NCI-H2196 treated with DMSO at 0.1 percent for 48 hours (cell line): ENCODE data around the gene SLC35F2.
"Not testable (repeated sequence)": the region's sequence is repeated elsewhere in the genome, so short reads cannot be mapped to it uniquely, and the experiment has no call there.

Experiments
- DNase-seq: peaks from one replicate; lab custom pipeline; 2025; ENCODE audit not compliant: unreplicated experiment; lab: John Stamatoyannopoulos, UW

SLC35F2 gene, protein sequence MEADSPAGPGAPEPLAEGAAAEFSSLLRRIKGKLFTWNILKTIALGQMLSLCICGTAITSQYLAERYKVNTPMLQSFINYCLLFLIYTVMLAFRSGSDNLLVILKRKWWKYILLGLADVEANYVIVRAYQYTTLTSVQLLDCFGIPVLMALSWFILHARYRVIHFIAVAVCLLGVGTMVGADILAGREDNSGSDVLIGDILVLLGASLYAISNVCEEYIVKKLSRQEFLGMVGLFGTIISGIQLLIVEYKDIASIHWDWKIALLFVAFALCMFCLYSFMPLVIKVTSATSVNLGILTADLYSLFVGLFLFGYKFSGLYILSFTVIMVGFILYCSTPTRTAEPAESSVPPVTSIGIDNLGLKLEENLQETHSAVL

DNA sequence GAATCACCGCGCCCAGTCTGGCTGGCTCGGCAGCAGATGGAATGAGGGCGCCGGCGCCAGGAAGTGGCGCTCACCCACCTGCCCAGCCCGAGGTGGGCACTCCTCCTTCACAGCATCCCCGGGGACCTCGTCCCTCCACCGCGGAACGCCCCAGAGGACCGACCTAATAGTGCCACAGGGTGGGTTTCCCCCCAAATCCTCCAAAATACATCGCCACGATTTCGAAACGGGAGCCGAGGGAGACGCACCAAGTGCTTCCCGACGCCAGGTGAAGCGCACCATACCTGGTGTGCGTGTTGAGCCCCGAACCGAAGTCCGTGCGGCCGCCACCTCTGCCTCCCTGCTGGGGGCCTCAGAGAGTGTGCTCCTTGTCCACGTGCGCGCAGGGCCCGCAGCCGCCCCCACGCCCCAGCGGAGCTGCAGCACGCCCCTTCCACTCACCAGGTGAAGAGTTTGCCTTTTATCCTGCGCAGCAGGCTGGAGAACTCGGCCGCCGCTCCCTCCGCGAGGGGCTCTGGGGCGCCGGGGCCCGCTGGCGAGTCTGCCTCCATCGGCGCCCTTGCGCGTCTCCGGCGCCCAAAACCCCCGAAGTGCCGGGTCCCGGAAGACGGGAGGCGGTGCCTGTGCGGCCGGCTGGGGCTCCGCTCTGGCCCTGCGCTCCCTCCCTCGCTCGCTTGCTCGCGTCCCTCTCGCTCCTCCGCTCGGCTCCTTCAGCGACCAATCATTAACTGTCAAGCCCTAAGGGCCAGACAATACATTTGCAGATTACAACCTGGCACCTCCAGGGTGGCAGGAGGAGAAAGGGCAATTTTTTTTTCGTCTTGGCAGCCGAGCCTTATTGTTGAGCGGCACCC, at the start of gene SLC35F2:
TSS of gene SLC35F2 (minus strand) at position 571 of the 854 bp plus-strand sequence. CDS start at position 551, 20 bp downstream.
- peak; percentile 61 for DNase-seq

DNA sequence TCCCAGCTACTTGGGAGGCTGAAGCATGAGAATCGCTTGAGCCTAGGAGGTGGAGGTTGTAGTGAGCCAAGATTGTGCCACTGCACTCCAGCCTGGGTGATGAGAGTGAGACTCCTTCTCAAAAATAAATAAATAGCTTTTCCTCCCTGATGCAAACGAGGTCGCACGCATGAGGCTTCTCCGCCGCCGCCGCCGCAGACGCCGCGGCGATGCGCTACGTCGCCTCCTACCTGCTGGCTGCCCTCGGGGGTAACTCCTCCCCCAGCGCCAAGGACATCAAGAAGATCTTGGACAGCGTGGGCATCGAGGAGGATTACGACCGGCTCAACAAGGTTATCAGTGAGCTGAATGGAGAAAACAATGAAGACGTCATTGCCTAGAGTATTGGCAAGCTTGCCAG, 49.6 kb upstream of the SLC35F2 start:
- no peak for DNase-seq

DNA sequence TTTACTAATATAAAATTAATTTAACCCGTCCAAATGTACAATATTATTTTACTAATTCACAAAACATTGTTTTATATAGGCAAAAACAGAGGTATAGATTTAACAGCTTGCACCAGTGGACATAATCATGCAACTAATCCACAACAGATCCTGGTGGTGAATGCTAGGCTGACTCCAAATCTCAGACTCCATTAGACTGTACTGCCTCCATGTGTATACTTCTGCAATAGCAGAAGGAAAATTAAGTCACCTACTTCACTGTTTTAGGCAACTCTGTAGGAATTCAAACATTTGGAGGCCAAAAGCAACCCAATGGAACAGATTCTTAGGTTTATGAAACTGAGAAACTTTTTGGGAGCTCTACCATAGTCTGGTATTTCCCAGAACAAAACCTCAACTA, 39.7 kb upstream of the SLC35F2 start:
- DNase-seq = peak; percentile 17

DNA sequence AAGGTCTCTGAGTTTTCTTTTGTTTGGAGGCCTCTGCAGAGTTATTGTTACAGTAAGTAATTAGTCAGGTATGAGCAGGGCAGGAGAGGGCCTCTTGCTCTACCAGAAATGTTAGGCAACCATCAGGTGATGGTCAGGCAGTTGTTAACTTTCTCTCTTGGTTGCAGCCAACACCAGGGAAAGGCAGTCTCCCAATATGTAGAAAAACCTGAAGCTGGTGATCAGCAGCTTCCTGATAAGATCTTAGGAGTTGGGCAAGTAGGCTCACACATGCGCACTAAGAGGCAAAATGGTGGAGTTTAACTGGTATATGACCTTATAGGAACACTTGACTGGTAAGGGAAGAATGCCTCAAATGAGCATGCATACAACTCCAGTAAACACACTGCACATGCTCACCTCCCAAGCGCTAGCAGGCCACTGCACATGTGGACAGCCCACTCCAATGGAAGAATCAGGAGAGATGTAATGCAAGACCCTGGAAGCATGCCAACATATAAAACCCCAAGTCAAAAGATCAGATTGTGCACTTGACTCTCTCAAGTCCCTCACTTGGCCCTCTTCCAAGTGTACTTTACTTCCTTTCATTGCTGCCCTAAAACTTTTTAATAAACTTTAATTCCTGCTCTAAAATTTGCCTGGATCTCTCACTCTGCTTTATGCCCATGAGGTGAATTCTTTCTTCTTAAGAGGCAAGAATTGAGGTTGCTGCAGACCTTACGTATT, 23.7 kb upstream of the SLC35F2 start:
- DNase-seq = no peak

DNA sequence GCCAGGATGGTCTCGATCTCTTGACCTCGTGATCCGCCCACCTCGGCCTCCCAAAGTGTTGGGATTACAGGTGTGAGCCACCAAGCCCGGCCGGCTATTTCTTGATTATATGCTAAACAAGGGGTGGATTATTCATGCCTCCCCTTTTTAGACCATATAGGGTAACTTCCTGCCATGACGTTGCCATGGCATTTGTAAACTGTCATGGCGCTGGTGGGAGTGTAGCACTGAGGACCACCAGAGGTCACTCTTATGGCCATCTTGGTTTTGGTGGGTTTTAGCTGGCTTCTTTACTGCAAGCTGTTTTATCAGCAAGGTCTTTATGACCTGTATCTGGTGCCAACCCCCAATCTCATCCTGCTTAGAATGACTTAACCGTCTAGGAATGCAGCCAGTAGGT, 22.9 kb upstream of the SLC35F2 start:
- not testable (repeated sequence) for DNase-seq

DNA sequence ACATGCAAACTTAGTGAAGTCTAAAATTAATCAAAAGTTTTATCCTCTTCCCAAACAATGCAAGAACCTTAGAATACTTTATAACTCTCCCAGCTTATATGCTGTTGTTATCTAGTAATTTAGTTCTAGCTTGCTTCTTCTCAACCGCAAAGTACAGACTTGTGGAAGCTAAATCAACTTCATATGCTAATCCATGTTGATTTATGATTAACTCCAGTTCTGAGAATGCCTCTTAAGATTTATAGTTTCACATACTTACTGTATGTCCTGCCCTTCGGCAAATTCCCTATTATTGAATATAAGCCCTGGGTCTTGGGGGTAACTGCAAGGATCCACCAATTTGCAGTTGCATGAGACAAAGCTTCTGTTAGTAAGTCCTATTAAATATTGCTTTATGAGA, 17.6 kb upstream of the SLC35F2 start:
- DNase-seq = no peak

DNA sequence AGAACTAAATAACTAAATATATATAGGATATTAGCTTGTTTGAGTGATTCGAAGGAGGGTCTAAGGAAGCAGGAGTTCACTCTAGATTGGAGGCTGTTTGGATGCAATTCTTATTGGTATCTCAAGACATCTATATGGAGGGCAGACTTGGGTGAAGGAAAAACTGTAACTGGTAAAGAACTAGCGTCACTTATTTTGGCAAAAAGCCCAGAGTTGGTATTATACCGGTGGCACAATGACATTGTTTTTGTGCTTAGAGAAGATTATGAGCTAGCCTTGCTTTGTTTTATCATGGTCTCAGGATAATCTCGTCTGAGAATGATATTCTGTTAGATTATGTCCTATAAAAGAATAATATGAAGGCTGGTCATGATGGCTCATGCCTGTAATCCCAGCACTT, 6.0 kb upstream of the SLC35F2 start:
- DNase-seq = no peak

DNA sequence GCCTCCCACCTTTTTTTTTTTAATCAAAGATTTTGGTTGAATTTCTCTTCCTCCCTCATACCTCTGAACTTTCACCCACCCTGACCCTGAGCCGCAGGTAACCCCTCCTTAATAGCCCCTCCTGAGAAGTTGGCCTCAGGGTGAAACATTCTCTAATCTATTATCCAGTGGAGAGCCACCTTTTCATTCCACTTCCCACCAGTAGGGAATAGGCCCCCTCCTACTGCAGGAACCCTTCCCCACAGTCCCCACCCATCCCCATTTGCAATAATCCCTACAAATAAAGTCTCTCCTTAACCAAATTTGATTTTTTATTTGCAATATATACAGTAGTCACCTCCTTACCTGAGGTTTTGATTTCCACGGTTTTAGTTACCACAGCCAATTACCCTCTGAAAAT, 2.1 kb upstream of the SLC35F2 start:
- DNase-seq = no peak

DNA sequence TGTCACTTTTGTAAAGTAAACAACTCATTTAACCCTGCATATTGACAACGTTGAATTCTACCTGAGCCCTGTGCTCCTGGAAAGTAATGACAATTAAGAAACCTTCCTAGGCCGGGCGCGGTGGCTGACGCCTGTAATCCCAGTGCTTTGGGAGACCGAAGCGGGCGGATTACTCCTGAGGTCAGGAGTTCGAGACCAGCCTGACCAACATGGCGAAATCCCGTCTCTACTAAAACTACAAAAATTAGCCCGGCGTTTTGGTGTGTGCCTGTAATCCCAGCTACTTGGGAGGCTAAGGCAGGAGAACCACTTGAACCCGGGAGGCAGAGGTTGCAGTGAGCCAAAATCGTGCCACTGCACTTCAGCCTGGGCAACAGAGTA, 1.6 kb upstream of the SLC35F2 start:
- not testable (repeated sequence) for DNase-seq

DNA sequence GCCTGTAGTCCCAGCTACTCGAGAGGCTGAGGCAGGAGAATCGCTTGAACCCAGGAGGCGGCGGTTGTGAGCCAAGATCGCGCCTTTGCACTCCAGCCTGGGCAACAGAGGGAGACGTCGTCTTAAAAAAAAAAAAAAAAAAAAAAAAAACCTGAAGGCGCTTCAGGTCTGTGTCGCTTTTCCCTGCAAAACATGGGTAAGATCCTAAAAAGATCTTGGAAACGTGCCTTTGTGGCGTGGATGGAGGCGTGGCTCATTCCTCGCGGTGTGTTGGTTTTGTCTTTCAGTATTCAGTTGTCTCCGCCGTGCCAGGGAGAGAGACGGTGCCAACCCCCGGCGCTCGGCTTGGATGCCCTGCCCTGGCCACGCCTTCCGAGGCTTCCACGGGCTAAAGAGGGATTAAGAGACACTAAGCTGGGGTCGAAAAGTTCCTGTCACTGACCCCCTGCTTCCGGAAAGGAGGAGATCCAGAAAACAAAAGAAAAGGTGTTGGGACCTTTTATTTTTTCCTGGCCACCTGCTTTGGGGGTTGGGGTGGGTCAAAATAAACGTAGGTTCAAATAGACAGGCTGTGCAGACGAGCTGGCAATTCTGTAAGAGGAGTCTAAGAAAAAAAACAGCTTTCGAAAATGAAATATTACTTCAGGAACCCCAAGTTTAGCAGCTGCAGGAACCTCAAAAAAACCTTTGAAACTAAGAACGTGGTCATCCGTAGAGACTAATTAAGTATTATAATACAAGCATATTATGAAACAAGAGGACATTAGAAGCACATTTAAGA, 1.1 kb upstream of the SLC35F2 start:
- peak; percentile 15 for DNase-seq

DNA sequence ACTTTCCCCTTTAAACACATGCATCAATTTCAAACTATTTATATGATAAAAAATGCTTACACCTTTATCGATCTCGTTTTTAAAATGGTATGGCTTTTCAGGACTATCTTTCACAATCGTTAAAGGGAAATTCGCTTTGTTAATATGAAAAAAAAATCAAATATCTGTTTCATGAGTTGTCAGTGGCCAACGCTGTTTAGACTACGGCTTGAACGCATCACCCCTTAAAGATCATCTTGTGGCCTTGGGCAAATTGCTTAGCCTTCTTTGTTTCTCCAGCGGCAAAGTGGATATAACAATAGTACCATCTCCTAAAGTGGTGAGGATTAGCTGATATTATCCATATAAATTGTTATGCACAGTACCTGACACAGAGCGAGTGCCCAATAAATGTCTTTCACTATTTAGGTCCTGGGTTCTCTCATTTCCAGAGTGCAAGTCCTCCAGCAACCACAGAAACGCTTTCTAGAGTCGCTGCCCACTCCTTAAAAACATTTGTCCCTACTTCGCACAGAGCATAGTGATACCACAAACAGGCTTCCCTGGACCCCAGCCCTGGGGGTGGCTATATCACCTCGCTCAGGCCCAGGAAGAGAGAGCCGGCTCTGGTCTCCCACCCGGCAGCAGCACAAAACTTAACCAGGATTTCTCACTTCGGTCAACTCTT, 904 bp downstream of the SLC35F2 start:
- no peak for DNase-seq

DNA sequence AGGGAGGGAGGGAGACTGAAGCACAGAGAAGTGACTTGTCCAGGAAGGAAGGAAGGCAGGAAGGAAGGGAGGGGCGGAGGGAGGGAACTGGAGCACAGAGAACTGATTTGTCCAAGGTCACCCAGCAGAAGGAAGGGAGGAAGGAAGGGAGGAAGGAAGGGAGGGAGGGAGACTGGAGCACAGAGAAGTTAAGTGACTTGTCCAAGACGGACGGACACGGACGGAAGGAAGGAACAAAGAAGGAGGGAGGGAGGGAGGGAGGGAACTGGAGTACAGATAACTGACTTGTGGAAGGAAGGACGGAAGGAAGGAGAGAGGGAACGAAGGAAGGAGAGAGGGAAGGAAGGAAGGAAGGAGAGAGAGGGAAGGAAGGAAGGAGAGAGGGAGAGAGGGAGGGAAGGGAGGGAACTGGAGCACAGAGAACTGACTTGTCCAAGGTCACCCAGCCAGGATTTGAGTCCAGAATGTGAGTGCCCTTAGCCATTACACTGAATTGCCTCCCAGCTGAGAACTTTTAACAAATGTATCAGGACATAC, 1.5 kb downstream of the SLC35F2 start:
- no peak for DNase-seq

DNA sequence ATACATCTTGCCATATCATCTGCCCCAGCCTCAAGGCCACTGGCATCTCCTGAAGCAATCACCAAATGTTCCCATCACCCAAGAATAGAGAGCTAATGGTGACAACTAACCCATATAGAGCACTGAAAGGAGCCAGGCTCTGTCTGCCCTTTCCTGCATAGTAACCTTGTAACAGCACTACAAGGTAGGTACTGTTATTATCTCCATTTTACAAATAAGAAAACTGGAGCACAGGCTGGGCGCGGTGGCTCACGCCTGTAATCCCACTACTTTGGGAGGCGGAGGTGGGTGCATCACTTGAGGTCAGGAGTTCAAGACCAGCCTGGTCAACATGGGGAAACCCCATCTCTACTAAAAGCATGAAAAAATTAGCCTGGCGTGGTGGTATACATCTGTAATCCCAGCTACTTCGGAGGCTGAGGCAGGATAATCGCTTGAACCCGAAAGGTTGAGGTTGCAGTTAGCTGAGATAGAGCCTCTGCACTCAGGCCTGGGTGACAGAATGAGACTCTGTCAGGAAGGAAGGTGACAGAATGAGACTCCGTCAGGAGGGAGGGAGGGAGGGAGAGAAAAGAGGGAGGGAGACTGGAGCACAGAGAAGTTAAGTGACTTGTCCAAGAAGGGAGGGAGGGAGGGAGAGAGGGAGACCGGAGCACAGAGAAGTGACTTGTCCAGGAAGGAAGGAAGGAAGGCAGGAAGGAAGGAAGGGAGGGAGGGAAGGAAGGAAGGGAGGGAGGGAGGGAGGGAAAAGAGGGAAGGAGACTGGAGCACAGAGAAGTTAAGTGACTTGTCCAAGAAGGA, 2.2 kb downstream of the SLC35F2 start:
- no peak for DNase-seq

DNA sequence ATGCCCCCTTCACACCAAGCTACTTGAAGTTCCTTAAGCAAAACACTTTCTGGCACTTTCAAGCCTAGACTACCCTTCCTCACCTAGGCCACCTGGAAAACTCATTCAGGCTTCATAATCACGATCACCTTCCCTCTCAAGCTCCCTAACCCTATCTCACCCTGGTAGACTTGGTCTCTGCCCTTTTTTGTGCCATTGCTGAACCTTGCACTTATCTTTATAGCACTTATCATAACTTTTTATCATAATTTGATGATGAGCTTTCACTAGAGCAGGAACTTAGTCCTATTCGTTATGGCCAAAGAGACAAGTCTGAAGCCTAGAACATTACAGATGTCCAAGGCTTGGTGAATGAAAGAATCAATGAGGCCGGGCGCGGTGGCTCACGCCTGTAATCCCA, 5.5 kb downstream of the SLC35F2 start:
- no peak for DNase-seq

DNA sequence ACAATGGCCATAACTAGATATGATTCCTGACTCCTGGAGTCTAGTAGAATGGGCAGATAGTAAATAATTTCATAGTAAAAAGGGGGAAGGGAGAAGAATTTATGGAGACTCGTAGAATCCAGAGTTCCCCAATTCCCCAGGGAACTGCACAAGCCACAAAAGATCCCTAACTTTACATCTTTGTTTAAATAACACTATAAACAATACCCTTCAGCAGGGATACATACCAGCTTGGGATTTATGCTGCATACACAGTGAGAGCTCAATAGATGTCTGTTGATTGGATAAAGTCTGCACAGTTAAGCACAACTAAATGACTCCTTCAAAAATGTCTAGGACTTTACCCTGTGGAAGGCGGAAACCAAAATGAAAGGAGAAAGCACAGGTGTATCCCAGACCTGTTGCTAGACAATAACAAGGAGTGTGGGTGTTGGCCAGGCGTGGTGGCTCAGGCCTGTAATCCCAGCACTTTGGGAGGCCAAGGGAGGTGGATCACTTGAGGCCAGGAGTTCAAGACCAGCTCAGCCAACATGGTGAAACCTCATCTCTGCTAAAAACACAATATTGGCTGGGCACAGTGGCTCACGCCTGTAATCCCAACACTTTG, 6.8 kb downstream of the SLC35F2 start:
- DNase-seq = no peak

DNA sequence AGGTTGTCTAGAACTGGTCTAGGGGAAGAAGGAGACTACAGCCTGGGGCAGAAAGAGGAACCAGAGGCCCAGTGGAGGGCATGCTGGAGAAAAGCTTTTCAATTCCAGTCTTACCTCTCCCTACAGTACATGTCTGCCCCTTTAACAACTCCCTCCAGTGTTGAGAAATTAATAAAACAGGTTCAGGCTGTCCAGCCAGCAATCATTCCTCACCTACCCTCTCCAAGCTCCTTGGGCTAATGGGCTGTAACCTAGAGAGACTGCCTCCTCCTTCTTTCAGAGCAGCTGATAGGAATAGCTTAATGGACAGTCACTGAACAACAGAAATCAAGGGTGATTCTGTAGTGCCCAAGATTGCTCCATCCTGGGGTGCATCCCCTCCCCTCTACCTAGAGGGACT, 8.8 kb downstream of the SLC35F2 start:
- DNase-seq = no peak

DNA sequence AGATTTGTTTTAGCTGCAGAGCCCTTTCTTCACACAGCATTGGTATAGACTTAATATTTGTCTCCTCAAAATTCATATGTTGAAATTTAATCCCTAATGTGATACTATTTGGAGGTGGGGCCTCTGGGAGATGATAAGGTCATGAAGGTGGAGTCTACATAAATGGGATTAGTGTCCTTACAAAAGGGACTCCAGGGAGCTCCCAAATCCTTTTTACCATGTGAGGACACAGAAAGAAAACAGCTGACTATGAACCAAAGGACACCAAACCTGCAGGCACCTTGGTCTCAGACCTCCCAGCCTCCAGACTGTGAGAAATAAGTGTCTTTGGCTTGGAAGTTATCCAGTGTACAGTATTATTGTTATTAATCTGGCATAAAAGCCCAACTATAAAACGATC, 10.2 kb downstream of the SLC35F2 start:
- no peak for DNase-seq

DNA sequence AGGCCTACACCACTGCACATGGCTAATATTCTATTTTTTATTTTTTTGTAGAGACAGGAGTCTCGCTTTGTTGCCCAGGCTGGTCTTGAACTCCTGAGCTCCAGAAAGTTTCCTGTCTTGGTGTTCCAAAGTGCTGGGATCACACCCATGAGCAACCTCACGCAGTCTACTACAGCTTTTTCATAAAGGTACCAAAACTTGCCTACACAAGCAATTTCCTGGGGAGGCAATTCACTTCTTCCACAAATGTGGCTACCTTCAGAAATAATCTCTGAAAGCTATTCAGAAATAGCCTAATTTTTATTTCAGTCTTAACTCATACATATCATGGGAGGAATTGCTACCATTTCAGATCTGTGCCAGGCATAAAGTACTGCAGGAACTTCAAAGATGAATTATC, 11.4 kb downstream of the SLC35F2 start:
- no peak for DNase-seq

DNA sequence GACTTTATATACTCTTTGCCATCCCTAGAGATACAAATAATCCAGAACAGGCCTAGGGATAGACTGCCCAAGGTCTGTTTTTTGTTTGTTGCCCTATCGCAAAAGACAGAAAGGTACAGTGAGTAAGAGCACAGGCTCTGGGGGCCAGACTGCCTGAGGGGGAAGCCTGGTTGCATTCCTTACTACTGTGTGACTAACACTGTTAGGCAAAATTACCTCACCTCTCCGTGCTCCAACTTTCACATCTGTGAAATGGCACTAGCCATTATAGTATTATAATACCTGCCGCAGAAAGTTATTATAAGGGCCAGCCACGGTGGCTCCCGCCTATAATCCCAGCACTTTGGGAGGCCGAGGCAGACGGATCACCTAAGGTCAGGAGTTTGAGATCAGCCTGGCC, 14.5 kb downstream of the SLC35F2 start:
- DNase-seq = no peak
